HG03280 (cell line): ENCODE results near the gene CD163.
A peak's percentile ranks its signal among the peaks of the same experiment; 100 is the strongest.
"Not testable (repeated sequence)": the region's sequence is repeated elsewhere in the genome, so short reads cannot be mapped to it uniquely, and the experiment has no call there.

Experiments used
- ATAC-seq: cut with Tn5 transposase; IDR thresholded peaks from one replicate; pipeline ENCODE4 v1.9.1; 2021; ENCODE audit warnings: mild to moderate bottlenecking, moderate library complexity; ENCODE audit not compliant: unreplicated experiment

CD163 gene

GRCh38 chr12:7503686-7504415 is at the start of gene CD163:
TSS of gene CD163 (minus strand) at chr12:7503777. CDS start at chr12:7503690, 87 bp downstream.
- no peak for ATAC-seq

GRCh38 chr12:7542813-7543212 is 39.2 kb upstream of the CD163 start:
- no peak for ATAC-seq

- no peak for ATAC-seq
Measured at GRCh38 chr12:7542046-7542445, 38.5 kb upstream of the CD163 start.

GRCh38 chr12:7514416-7514815 is 10.8 kb upstream of the CD163 start:
- no peak for ATAC-seq

GRCh38 chr12:7512553-7512952 is 9.0 kb upstream of the CD163 start:
- no peak for ATAC-seq

- not testable (repeated sequence) for ATAC-seq
Measured at GRCh38 chr12:7509793-7510470, 6.4 kb upstream of the CD163 start.

GRCh38 chr12:7502612-7503011 is 965 bp downstream of the CD163 start:
- ATAC-seq: no peak

- ATAC-seq: no peak
Measured at GRCh38 chr12:7501031-7501588, 2.5 kb downstream of the CD163 start.

GRCh38 chr12:7499636-7500035 is 3.9 kb downstream of the CD163 start:
- ATAC-seq: no peak

- no peak for ATAC-seq
Measured at GRCh38 chr12:7498809-7499208, 4.8 kb downstream of the CD163 start.

- no peak for ATAC-seq
Measured at GRCh38 chr12:7497661-7498060, 5.9 kb downstream of the CD163 start.

GRCh38 chr12:7496451-7496850 is 7.1 kb downstream of the CD163 start:
- no peak for ATAC-seq

- no peak for ATAC-seq
Measured at GRCh38 chr12:7495136-7495535, 8.4 kb downstream of the CD163 start.

- no peak for ATAC-seq
Measured at GRCh38 chr12:7493006-7493405, 10.6 kb downstream of the CD163 start.

- no peak for ATAC-seq
Measured at GRCh38 chr12:7486512-7486911, 17.1 kb downstream of the CD163 start.

GRCh38 chr12:7485095-7485494 is 18.5 kb downstream of the CD163 start:
- ATAC-seq: no peak

GRCh38 chr12:7483343-7483742 is 20.2 kb downstream of the CD163 start:
- ATAC-seq: no peak

GRCh38 chr12:7479771-7480170 is 23.8 kb downstream of the CD163 start:
- ATAC-seq: no peak

GRCh38 chr12:7472060-7472459 is 31.5 kb downstream of the CD163 start:
- ATAC-seq: no peak

GRCh38 chr12:7460375-7461259 is 43.0 kb downstream of the CD163 start:
- peak; percentile 65 for ATAC-seq

- ATAC-seq: no peak
Measured at GRCh38 chr12:7459973-7460372, 43.6 kb downstream of the CD163 start.
